GM18861 (cell line): ENCODE results near the gene CARD11.

Source experiments
- ATAC-seq: cut with Tn5 transposase; IDR thresholded peaks from one replicate; pipeline ENCODE4 v1.9.1; 2021; ENCODE audit not compliant: unreplicated experiment

CARD11 gene

DNA sequence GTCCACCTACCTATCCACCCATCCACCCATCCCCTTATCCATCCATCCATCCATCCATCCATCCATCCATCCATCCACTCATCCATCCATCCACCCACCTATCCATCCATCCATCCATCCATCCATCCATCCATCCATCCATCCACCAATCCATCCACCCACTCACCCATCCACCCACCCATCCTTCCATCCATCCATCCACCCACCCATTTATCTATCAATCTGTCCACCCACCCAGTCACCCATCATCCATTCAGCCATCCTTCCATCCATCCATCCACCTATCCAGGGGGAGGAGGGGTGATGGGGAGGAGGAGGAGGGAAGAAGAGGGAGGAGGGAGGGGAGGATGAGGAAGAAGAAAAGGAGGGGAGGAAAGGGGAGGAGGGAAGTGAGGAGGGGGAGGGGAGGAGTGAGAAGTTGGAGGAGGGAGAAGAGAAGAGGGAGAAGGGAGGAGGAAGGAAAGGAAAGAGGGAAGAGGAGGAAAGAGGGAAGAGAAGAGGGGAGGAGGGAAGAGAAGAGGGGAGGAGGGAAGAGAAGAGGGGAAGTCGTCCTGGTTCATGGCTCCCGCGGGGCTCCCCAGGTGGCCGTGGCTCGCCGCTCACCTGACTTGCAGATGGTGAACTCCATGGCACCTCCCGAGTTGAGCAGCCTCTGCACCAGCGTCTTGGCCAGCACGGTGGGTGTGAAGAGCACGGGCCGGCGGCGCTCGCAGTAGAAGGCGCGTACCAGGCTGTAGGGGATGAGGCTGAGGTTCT, 130.8 kb downstream of the CARD11 start:
- no peak for ATAC-seq

DNA sequence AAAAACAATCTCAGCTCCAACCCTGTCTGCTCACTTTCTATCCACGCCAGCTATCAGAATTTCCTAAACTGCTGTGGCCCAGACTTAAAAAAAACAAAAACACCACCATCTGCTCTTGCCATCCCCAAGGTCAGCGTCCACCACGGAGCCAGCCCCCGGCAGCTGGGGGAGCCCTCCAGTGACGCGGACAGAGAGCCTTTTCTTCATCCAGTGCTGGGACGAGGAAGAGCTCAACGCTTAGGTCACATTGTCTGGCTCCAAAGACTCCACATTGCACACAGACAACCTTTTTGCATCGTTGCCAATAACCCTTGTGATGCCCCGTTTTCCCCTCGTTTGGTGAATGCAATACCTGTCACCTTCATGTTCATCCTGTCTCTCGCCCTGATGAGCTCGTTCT, 132.2 kb downstream of the CARD11 start:
- no peak for ATAC-seq

DNA sequence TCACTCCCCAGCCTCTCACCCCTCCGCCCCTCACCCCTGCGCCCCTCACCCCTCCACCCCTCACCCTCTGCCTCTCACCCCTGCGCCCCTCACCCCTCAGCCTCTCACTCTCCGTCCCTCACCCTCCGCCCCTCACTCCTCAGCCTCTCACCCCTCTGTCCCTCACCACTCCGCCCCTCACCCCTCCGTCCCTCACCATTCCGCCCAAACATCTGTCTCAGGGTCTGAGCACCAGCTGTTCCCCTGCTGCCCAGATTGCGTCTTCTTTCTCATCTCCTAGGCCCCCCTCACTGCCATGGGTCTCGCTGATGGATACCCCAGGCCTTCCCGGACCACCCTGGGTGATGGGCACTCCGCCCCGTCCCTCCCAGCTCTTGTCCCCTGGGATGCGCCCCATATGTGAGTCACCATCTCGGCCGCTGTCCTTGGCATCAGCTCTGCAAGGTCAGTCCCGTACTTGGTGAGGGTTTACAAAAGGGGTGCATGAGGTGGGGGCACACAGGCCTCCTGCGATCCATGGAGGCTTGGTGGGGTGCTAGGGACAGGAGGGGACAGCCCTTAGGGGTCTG, 134.1 kb downstream of the CARD11 start:
- no peak for ATAC-seq

DNA sequence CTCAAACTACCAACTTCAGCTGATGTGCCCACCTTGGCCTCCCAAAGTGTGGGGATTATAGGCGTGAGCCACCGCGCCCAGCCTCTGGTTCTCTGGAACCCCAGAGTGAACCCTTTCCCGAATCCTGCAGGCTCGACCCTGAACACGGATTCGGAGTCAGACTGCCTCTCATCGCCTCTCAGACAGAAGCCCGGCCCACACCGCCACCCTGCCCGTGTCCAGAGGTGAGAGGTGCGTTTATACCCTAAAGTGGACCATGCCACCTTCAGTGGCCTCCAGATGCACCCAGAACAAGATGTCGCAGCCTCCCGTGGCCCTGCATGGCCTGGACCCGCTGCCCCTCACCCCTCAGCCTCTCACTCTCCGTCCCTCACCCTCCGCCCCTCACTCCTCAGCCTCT, 134.6 kb downstream of the CARD11 start:
- no peak for ATAC-seq

DNA sequence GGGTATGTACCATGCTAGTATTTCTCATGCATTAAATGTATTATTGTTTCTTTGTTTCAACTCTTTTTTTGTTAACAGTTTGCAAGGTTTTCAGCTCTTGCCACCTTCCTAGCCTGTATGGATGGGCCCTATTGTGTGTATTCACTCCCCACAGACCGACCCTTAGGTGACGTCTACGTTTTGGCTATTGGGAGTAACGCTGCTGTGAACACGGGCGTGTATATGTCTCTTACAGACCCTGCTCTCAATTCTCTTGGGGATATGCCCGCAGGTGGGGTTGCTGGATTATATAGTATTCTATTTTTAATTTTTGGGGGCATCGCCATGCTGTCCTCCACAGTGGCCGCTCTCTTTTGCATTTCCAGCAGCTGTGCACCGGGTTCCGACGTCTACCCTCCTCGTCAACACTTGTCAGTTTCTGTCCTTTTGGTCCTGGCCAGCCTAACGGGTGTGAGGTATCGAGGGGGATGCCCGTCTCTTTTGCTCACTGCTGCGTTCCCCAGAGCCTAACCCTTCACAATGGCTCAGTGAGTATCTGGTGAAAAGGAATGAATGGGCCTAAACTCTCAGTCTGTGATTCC, 135.5 kb downstream of the CARD11 start:
- no peak for ATAC-seq

DNA sequence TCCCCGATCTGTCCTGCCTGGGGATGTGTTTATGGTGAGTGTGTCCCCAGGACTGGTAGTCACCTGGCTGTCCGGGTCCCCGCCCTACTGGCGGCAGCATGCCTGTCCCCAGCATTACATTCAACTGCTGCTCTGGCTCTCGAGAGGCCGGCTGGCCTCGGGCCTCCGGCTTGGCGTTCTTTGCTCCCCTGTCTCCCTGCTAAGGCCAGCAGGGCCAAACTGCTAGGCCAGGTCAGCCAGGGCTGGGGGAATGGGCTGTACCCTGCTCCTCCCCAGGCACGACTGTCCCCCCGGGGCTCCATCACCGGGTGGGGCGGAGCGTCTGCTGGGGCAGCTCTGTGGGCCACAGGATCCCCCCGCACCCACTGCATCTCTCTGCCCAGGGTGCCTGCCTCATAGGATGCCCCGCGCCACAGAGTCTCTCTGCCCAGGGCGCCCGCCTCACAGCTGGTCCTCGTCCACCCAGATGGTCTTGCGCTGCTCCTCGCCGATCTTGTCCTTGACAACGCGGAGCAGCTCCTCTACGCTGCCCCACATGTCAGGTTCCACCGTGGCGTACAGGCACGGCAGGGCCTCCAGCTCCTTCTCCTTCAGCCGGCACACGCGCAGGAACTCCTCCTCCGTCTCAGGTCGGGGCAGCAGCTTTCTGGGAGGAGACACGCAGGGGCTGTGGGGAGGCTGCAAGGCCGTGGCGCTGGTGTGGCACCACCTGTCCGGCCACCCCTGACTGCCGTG, 137.3 kb downstream of the CARD11 start:
- no peak for ATAC-seq

DNA sequence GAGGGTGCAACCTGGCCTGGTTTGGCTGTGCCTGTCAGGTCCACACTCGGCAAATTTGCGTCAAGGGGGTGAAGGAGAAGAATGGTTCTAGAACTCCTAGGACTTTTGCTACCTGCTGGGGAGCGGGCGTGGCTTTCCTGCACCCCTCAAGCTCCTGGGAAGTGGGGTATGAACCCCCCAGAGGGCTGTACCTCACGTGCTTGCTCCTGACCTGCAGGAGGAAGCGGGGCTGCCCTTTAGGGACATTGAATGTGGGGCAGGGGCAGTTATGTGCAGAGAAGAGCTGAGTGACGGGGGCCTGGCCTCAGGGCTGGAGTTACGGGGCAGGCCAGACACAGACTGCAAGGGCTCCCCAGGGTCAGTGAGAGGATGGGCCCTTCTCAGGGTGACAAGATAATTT, 138.2 kb downstream of the CARD11 start:
- ATAC-seq: no peak

DNA sequence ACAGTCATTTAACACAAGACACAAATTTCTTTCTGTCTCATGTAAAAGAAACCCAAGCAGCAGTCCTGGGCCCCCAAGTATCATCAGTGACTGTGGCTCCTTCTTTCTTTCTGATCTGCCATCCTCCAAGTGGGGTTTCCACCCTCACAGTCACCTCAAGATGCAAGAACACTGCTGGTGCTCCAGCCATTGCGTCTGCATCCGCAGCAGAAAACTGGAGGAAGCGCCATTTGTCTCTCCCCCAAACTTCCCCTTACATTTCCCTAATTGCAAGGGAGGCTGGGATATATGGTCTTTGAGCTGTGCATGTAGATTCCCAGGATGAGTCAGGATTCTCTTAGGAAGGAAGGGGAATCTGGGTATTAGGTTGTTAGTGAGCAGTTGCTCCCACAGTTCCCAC, 138.6 kb downstream of the CARD11 start:
- no peak for ATAC-seq

DNA sequence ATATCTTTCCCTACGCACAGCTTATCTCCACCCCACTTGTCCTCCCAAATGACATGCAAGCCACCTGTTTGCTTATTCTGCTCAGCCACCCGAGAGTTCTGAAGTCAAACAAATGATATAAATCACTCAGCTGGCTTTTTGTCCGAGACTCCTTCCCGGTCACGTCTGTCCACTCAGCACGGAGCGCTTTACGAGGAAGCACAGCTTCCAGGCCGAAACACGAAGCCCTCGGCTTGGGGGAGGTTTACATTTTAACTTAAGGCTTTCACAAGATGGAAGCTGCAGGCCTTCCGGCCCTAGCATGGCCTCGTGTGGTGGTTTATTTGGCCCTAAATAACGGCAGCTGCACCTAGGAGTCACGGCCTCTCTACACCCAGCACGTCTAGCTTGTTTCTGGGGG, 139.5 kb downstream of the CARD11 start:
- no peak for ATAC-seq

DNA sequence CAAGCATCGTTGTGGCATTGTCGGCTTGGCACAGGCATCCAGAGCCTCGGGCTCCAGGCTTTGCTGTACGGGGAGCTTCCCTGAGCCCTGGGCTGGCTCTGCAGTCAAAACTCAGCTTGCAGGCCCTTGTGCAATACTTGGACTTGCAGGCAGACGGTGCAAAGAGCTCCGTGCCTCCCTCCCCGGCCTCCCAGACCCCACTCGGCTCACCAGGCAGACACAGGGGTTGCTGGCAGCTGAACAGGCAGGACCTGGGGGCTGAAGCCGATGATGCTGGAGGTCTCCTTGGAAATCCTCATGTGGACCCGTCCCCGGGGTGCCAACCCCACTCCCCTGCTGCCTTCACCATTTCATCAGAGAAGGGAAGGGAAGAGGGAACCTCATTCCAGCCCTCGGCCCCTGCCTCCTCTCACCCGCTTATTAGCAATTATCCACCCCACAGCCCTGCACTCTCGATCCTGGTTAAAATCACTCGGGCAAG, 139.9 kb downstream of the CARD11 start:
- no peak for ATAC-seq

DNA sequence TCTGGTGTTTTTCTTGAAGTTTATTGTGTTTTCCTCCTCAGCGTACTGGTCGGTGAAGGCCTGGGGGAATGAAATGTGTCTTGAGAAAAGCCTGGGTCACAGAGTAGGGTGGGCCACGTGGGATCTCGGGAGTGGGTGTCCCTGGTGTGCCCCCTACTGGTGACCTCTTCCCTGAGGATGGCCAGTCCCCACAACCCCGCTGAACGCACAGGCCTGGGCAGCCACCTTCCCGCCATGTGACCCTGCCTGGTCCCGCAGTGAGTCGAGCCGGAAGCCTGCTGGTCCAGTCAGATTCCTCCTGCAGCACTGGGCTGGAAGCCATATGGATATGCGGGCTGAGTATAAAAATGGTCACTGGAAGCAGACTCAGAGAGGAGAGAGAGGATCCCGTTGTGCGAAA, 146.6 kb downstream of the CARD11 start:
- no peak for ATAC-seq

DNA sequence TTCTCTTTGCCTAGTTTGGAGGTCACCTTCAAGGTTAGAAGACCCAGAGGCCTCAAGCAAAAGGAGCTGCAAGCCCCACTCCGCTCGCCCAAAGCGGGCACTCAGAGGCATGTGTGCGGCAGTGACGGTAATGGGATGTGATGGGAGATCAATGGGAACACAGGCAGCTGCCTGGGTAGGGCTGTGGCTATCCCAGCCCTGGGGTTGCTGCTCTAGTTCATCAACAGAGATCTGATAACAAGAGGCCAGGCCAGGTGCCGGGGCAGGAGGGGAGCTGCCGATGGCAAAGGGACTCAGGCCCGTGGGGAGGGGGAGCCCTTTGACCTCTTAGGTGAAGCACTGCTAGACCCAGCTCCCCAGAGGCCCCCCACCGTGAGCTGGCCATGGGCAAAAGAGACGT, 147.5 kb downstream of the CARD11 start:
- ATAC-seq: no peak

DNA sequence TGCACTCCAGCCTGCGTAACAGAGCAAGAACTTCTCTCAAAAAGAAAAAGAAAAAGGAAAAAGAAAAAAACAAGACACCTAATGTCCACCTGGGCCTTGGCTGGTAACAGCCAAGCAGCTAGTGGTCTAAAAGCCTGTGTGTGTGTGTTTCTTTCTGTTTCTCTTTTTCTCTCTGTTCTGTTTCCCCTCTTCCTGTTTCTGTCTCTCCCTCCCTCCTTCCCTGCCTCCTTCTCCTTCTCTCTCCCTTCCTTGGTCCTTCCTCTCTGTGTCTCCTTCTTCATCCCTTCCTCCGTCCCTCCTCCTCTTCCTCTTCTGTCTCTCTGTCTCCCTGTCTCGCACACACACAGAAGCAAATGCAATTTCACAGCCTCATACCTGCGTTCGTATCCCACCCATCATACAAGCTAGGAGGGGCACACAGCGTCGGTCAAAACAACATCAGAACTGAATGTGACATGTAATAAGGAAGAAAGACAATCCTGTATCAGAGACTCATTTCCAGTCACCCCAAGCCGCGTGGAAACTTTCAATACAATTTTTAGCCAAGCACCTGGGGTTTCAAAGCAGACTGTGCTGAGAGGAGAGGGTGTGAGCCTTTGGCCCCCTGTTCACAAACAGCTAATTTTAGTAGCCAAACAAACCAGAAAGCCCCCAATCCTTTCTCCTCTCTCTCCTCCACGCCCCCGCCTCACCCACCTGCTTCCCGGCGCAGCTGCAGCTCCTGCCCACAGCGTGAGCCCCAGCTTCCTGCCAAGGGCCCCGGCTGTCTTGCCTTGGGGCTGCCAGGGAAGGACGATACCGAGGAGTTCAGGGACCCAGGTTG, 149.3 kb downstream of the CARD11 start:
- ATAC-seq: no peak

DNA sequence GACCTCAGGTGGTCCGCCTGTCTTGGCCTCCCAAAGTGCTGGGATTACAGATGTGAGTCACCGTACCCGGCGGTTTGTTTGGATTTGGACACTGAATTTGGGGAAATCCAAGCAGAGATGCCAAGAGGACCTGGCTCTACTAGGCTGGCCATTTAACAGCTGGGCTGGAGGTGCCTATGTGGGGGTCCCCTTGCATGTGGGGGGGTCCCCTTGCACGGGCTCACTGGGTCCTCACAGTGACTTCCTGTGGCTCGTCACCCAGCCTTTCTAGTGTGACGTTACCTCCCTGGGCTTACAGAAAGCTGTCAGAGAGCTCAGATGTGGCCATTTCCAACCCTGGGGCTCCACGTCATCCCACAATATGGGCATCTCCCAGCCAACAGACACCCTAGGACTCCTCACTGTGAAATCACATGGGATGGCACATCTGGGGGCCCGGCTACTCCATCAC, 150.2 kb downstream of the CARD11 start:
- ATAC-seq: no peak

DNA sequence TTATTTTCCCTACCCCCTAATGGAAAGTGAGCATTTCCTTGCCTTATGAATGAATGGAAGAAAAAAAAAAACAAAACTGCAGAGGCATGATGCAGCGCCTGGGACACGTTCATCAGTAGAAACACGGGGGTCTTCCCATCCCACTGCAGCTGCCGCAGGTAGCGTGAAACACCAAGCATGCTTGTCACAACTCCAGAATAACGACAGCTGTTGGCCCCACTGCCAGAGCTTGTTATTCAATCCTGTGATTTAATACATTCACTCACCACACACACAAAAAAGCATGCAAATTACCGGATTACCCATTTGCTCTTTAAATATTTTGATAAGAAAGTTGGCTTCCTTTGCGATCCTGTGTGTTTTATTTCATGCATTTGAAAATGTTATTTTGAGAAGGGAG, 151.1 kb downstream of the CARD11 start:
- ATAC-seq: no peak

DNA sequence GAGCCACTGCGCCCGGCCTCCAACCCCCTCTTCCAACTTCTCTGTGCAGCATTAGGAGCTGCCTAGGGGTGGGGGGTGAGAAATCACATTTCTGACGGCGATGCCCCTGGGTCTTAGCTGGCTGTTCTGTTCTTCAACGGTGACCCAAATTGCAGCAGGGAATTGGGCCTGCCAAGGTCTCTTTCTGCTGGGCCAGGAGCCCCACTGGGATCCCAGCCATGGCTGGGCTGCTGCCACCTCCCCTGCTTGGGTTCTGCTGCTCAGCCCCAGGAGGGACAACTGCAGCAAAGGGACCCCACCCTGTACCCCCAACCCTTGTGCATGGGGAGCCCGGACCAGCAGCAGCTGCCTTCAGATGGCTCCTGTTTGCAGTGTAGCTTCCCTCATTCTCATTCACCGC, 155.9 kb downstream of the CARD11 start:
- no peak for ATAC-seq

DNA sequence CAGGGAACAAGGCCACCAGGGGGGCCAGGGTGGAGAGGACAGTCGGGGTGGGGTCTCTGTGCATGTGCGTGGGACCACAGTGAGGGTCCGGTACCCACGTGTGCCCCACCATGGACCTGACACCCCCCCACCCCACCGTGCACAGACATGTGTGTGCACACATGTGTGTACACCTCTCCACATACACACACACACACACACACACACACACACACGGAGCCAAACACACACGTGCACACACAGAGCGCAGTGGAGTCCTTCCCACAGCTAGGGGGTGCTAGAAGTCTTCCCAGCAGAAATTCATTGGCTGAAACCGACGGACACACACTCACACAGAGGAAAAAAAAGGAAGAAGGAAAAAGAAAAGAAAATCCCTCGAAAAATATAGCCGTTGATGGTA, 156.8 kb downstream of the CARD11 start:
- no peak for ATAC-seq

DNA sequence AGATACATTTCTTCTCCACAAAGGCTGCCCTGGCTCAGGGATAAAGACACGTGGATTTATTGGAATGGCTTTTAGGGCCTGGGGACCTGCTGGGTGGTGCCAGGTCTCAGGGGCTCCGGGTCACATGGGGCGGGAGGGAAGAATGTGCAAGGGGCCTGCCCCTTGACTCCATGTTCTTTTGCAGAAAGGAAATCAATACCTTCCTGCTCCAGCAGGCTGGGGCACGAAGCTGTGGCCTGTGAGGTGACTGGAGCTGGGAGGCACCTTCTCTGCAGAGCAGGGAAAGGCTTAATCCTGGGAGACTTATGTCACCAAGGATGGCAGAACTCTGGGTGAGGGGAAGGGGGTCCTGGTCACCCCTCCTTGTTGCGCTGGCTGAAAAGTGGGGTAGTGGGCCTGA, 157.3 kb downstream of the CARD11 start:
- ATAC-seq: no peak

DNA sequence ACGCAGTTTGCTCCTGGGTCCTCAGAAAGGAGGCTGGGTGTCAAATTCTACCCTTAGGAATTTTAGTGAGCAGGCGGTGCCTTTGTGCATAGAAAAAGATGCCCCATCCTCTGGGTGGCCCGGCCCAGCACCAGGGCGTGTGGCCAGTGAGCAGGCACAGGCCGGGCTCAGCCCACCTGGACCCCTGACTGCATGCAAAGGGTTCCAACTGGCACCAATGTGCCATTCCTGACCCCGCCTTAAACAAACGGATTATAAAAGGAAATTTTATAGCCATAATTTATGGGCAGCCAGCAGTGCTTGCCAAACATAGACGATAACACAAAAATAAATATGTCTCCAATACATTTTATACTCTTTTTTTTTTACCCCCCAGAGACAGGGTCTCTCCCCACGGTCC, 159.5 kb downstream of the CARD11 start:
- ATAC-seq: no peak

DNA sequence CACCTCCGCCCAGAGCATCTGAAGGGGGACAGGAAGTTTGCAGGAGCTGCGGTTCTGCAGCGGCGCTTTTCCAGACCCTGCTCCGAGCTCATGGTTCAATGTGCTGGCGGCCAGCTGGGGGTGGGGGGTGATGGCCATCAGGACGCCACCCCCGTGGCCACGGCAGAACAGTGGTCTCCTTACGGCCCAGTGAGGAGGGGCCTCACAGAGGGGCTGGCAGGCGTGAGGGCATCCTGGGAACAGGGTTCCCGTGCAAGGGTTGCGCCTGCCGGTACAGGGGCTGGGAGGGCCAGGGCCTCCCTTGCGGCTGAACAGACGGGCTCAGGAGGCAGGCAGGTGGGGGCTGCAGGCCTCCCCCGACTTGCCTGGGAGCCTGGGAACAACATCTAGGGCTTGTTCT, 160.6 kb downstream of the CARD11 start:
- ATAC-seq: no peak

DNA sequence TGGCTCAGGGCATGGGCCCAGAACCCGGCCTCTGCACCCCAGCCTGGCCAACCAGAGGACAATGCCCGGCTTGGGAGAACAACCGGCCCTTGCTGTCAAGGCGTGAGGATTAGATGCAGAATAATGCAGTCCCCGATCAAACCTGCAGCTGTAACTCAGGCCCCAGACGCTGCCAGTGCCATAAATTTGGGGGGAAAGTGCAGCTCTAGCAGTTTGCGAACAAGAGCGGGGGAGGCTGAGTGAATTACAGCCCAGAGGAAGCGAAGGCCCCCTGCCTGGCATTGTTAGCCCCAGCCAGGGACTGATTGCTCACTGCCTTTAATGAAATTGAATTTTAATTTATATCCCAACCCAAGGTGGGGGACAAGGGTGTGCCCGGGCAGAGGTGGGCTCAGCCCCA, 161.6 kb downstream of the CARD11 start:
- ATAC-seq: no peak
